Measurements from ENCODE around the gene RALGAPA1. TPM values are rescaled to one million over a fixed set of nuclear protein-coding genes. Genes with fewer than 3 reads are reported as not detected.

RALGAPA1 gene
- total and polyA plus RNA-seq, 2 of the 13 experiments (the other 11 are each of a cell fraction or from before 2014, with no cell fraction given), result 65.0 to 89.2 TPM

DNA sequence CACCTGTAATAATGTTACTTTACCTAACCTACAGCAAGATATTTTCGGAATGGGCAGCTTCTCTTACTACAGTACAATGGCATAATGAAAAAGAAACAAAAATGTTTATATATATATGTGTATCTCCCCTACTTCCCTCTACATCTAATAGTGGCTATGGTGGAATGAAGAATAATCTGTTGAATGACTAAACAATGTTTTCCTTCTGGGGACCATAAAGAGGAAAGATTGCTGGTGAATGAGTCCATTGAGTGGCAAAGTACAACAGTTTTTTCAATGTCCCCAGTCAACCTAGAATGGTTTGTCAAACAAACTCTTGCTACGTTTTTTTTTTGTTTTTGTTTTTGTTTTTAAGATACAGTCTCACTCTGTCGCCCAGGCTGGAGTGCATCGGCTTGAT is 47.2 kb downstream of the RALGAPA1 start:
- no peaks in the 10 kb centered on the region for H3K9me3 ChIP-seq (ENCODE audit: low read length)
- H3K36me3 ChIP-seq (replicated peaks in 1 of 2; ENCODE audit: control insufficient read depth in 1 of 2, insufficient read depth in 2 of 2, low read length in 2 of 2), result peaks cover 12 to 48% of the 10 kb centered on the region in 2 experiments
- H3K4me2 ChIP-seq (ENCODE audit: low read depth, low read length), result no peak overlapping the region
- H3K9ac ChIP-seq (ENCODE audit: insufficient read depth, low read depth, low read length), result no peak overlapping the region
- DNase-seq (ENCODE audit: low spot score) (no peak), ATAC-seq (no peak), FAIRE-seq (no peak)
- TF ChIP-seq, protein P1, sequence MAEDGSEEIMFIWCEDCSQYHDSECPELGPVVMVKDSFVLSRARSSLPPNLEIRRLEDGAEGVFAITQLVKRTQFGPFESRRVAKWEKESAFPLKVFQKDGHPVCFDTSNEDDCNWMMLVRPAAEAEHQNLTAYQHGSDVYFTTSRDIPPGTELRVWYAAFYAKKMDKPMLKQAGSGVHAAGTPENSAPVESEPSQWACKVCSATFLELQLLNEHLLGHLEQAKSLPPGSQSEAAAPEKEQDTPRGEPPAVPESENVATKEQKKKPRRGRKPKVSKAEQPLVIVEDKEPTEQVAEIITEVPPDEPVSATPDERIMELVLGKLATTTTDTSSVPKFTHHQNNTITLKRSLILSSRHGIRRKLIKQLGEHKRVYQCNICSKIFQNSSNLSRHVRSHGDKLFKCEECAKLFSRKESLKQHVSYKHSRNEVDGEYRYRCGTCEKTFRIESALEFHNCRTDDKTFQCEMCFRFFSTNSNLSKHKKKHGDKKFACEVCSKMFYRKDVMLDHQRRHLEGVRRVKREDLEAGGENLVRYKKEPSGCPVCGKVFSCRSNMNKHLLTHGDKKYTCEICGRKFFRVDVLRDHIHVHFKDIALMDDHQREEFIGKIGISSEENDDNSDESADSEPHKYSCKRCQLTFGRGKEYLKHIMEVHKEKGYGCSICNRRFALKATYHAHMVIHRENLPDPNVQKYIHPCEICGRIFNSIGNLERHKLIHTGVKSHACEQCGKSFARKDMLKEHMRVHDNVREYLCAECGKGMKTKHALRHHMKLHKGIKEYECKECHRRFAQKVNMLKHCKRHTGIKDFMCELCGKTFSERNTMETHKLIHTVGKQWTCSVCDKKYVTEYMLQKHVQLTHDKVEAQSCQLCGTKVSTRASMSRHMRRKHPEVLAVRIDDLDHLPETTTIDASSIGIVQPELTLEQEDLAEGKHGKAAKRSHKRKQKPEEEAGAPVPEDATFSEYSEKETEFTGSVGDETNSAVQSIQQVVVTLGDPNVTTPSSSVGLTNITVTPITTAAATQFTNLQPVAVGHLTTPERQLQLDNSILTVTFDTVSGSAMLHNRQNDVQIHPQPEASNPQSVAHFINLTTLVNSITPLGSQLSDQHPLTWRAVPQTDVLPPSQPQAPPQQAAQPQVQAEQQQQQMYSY (CRISPR knock-in tag; IDR thresholded peaks at IDR 0.05), result no peak
- no peak for TF ChIP-seq GPN1 (CRISPR knock-in tag; IDR thresholded peaks at IDR 0.05; ENCODE audit: borderline replicate concordance)
- no peak for TF ChIP-seq SOX6 (IDR thresholded peaks at IDR 0.05)
- no peak for TF ChIP-seq SOX6 (CRISPR knock-in tag; IDR thresholded peaks at IDR 0.05)
- TF ChIP-seq, protein P2, sequence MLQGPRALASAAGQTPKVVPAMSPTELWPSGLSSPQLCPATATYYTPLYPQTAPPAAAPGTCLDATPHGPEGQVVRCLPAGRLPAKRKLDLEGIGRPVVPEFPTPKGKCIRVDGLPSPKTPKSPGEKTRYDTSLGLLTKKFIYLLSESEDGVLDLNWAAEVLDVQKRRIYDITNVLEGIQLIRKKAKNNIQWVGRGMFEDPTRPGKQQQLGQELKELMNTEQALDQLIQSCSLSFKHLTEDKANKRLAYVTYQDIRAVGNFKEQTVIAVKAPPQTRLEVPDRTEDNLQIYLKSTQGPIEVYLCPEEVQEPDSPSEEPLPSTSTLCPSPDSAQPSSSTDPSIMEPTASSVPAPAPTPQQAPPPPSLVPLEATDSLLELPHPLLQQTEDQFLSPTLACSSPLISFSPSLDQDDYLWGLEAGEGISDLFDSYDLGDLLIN (CRISPR knock-in tag; IDR thresholded peaks at IDR 0.05; ENCODE audit: borderline replicate concordance), result no peak
- no peak for TF ChIP-seq RAD51 (IDR thresholded peaks at IDR 0.05; ENCODE audit: borderline replicate concordance)
- no peak for TF ChIP-seq REXO4 (CRISPR knock-in tag; IDR thresholded peaks at IDR 0.05; ENCODE audit: borderline replicate concordance)
- intact Hi-C loops (cut with micrococcal nuclease; ENCODE audit: unreplicated experiment) (no loop called here), in situ Hi-C loops (cut with HindIII; ENCODE audit: extremely low pct_ligation_motif_present, low pct_unique_long_range_greater_than_20kb) (no loop called here)
- BruUV-seq (replicated peaks), result no TSS peak
- H3K4me1 ChIP-seq (ENCODE audit: insufficient read depth, low read length), result peaks cover 17% of the 10 kb centered on the region
- WGBS (ENCODE audit: low lambda C conversion rate), result 94% methylated on average over 4 of the region's 4 CpGs
- CTCF ChIA-PET (ENCODE audit: low intra/inter-chr PET ratio, low total read pairs), result no interaction called here
- H4K20me1 ChIP-seq (ENCODE audit: insufficient read depth, low read length), result no peaks in the 10 kb centered on the region
- H3K79me2 ChIP-seq (ENCODE audit: insufficient read depth, low read length), result no peaks in the 10 kb centered on the region
- no peaks in the 10 kb centered on the region for H3K27me3 ChIP-seq (ENCODE audit: control insufficient read depth in 1 of 2, insufficient read depth in 2 of 2, low read length in 2 of 2)
- POLR2A ChIA-PET, result interaction anchor here (1.5 kb wide), 1 partner anchor 45 kb away, joined by 4 read pairs; no protein-coding TSS in a partner anchor
- H3K27ac ChIP-seq (ENCODE audit: extremely low read length, insufficient read depth, low read length), result no peak overlapping the region
- H2AFZ ChIP-seq (ENCODE audit: low read length), result no peak overlapping the region
- no peak overlapping the region for H3K4me3 ChIP-seq (replicated peaks in 1 of 3; ENCODE audit: insufficient read depth in 1 of 3, low read depth in 2 of 3, low read length in 3 of 3)
